Breast epithelium (tissue), 4 donors: ENCODE data around the gene NKIRAS1. TPM values are rescaled to one million over a fixed set of nuclear protein-coding genes. Genes with fewer than 3 reads are reported as not detected.
"Not testable (repeated sequence)": the region's sequence is repeated elsewhere in the genome, so short reads cannot be mapped to it uniquely, and the experiment has no call there.

Source experiments
- DNase-seq, 2 donors: peaks; one replicate each; pipeline ENCODE4 v3.0.0-alpha.2; 2019; ENCODE audit warnings: low spot score in 2 of 2
- H3K27ac ChIP-seq, 2 donors: fragments of 200-600 bp; sonication (generic) in 1 of 2; one replicate each; pipeline ENCODE4 v1.5.1; 2016 to 2019; ENCODE audit warnings: mild to moderate bottlenecking in 1 of 2
- H3K27me3 ChIP-seq, 2 donors: fragments of 200-600 bp; sonication (generic) in 1 of 2; one replicate each; pipeline versions ENCODE4 v1.5.1 to v1.6.0; 2017 to 2019; ENCODE audit warnings: control low read depth in 1 of 2, mild to moderate bottlenecking in 1 of 2
- H3K36me3 ChIP-seq: fragments of 200-600 bp; one replicate; pipeline ENCODE4 v1.5.1; 2019
- H3K4me1 ChIP-seq, 2 donors: fragments of 200-600 bp; sonication (generic); one replicate each; pipeline ENCODE4 v1.5.1; 2016 to 2019; ENCODE audit warnings: control low read depth in 1 of 2
- H3K4me3 ChIP-seq, 3 donors: fragments of 200-600 bp; sonication (generic); 1 replicate in 2 of 3; 2 replicates in 1 of 3; pipeline ENCODE4 v1.5.1; 2016 to 2019; ENCODE audit warnings: mild to moderate bottlenecking in 3 of 3, moderate library complexity in 2 of 3
- H3K9me3 ChIP-seq, 2 donors: fragments of 200-600 bp; sonication (generic) in 1 of 2; one replicate each; pipeline ENCODE4 v1.5.1; 2016 to 2019; ENCODE audit warnings: control low read depth in 1 of 2
- CTCF ChIP-seq, 3 donors: fragments of 450-650 bp; IDR thresholded peaks; one replicate each; pipeline ENCODE4 v1.5.1; 2016 to 2017; ENCODE audit warnings: antibody characterized with exemption in 3 of 3, mild to moderate bottlenecking in 3 of 3, moderate library complexity in 3 of 3
- POLR2A ChIP-seq: fragments of 450-650 bp; IDR thresholded peaks from one replicate; pipeline ENCODE4 v1.6.1; 2016; ENCODE audit warnings: antibody characterized with exemption, mild to moderate bottlenecking, moderate library complexity
- POLR2AphosphoS5 ChIP-seq, 3 donors: sonication (generic); formaldehyde crosslinking; IDR thresholded peaks; one replicate each; pipeline ENCODE4 v1.6.1; 2017; ENCODE audit warnings: antibody characterized with exemption in 3 of 3
- intact Hi-C: fragments of 100-400 bp; cut with DNase I; formaldehyde crosslinking; loops from one replicate; pipeline ENCODE4 v1.15.1; 2023; ENCODE audit warnings: low total_unique reads
- total RNA-seq, 3 donors: library from RNA; depleted of rRNA; stranded (reverse); fragments of >200 nt; gene quantifications; one replicate each; pipeline ENCODE4 v1.1.0, GENCODE V29; 2016

Gene NKIRAS1
- total RNA-seq, 3 donors from 2014 or later, result 15.7 to 20.3 (median 19.2) TPM

GRCh38 chr3:23884481-23884880, 32.3 kb downstream of the NKIRAS1 start:
- Histone ChIP-seq H3K36me3 (no peaks in the 10 kb centered on the region), H3K27me3 (no peaks in the 10 kb centered on the region), H3K4me1 (no peaks in the 10 kb centered on the region), H3K27ac (no peak overlapping the region), H3K9me3 (no peaks in the 10 kb centered on the region), H3K4me3 (no peak overlapping the region)
- intact Hi-C loops, result no loop called here
- no peak for TF ChIP-seq CTCF (IDR thresholded peaks at IDR 0.05)
- TF ChIP-seq POLR2A, result no peak
- no peak for TF ChIP-seq POLR2AphosphoS5 (IDR thresholded peaks at IDR 0.05)
- DNase-seq, result no peak

GRCh38 chr3:23882487-23882918, 34.3 kb downstream of the NKIRAS1 start:
- H3K36me3 ChIP-seq, result no peaks in the 10 kb centered on the region
- TF ChIP-seq POLR2A, result no peak
- TF ChIP-seq CTCF (IDR thresholded peaks at IDR 0.05), result no peak
- no peak for TF ChIP-seq POLR2AphosphoS5 (IDR thresholded peaks at IDR 0.05)
- H3K27me3 ChIP-seq, result no peaks in the 10 kb centered on the region
- intact Hi-C loops, result no loop called here
- no peaks in the 10 kb centered on the region for H3K4me1 ChIP-seq
- no peak overlapping the region for H3K27ac ChIP-seq
- no peaks in the 10 kb centered on the region for H3K9me3 ChIP-seq
- H3K4me3 ChIP-seq, result no peak overlapping the region
- no peak for DNase-seq

- H3K27ac ChIP-seq, H3K36me3 ChIP-seq, H3K9me3 ChIP-seq, H3K4me3 ChIP-seq, DNase-seq, intact Hi-C loops, H3K4me1 ChIP-seq, H3K27me3 ChIP-seq: not testable (repeated sequence)
These were observed 34.8 kb downstream of the NKIRAS1 start for GRCh38 chr3:23881993-23882392.

GRCh38 chr3:23880703-23881339, 36.0 kb downstream of the NKIRAS1 start:
- H3K27ac ChIP-seq, result peak overlapping the region in 1 of 2 donors; percentile 5
- no peaks in the 10 kb centered on the region for H3K36me3 ChIP-seq
- peaks cover 0 to 10% of the 10 kb centered on the region in 2 donors for H3K4me1 ChIP-seq
- TF ChIP-seq POLR2AphosphoS5 (IDR thresholded peaks at IDR 0.05), result no peak
- TF ChIP-seq CTCF (IDR thresholded peaks at IDR 0.05), result no peak
- no peak for TF ChIP-seq POLR2A
- no peaks in the 10 kb centered on the region for H3K27me3 ChIP-seq
- no peak for DNase-seq
- no peak overlapping the region for H3K4me3 ChIP-seq
- intact Hi-C loops, result no loop called here
- no peaks in the 10 kb centered on the region for H3K9me3 ChIP-seq

GRCh38 chr3:23879485-23879884, 37.3 kb downstream of the NKIRAS1 start:
- H3K4me3 ChIP-seq, result no peak overlapping the region
- H3K27me3 ChIP-seq, result no peaks in the 10 kb centered on the region
- H3K27ac ChIP-seq, result no peak overlapping the region
- intact Hi-C loops, result no loop called here
- H3K36me3 ChIP-seq, result no peaks in the 10 kb centered on the region
- TF ChIP-seq POLR2A (no peak), POLR2AphosphoS5 (IDR thresholded peaks at IDR 0.05) (no peak)
- H3K9me3 ChIP-seq, result no peaks in the 10 kb centered on the region
- H3K4me1 ChIP-seq, result peaks cover 0 to 10% of the 10 kb centered on the region in 2 donors
- no peak for DNase-seq

GRCh38 chr3:23877329-23877980, 39.3 kb downstream of the NKIRAS1 start:
- H3K27me3 ChIP-seq, result no peaks in the 10 kb centered on the region
- peaks cover 0 to 10% of the 10 kb centered on the region in 2 donors for H3K4me1 ChIP-seq
- no peak for TF ChIP-seq CTCF (IDR thresholded peaks at IDR 0.05)
- no peak for TF ChIP-seq POLR2AphosphoS5 (IDR thresholded peaks at IDR 0.05)
- no peak for TF ChIP-seq POLR2A
- no peak for DNase-seq
- no peaks in the 10 kb centered on the region for H3K9me3 ChIP-seq
- intact Hi-C loops, result no loop called here
- no peak overlapping the region for H3K4me3 ChIP-seq
- H3K36me3 ChIP-seq, result no peaks in the 10 kb centered on the region
- peak overlapping the region in 1 of 2 donors; percentile 3 for H3K27ac ChIP-seq
